Endothelial cell of umbilical vein (primary cell): ENCODE measurements around the gene ADARB2. TPM values are rescaled to one million over a fixed set of nuclear protein-coding genes. Genes with fewer than 3 reads are reported as not detected.

Source experiments
- BruUV-seq: library from RNA; stranded (reverse); fragments of 400-500 nt; replicated peaks from 2 replicates; lab custom pipeline; 2021; lab: Mats Ljungman, UMichigan
- CTCF ChIA-PET: fragments of 300-600, 350-600 bp; sonication (Branson Sonifier 250); formaldehyde crosslinking; loops from one replicate; lab custom pipeline; 2021; ENCODE audit warnings: antibody characterized with exemption, inconsistent platforms; lab: Charles Lee
- POLR2A ChIA-PET: fragments of 300-600, 350-600 bp; sonication (Branson Sonifier 250); formaldehyde crosslinking; loops from one replicate; lab custom pipeline; 2021; ENCODE audit warnings: antibody characterized with exemption, inconsistent platforms; lab: Charles Lee
- DNase-seq: peaks from one replicate; pipeline ENCODE4 v3.0.0-alpha.2; 2011; ENCODE audit warnings: low read depth, low spot score
- FAIRE-seq: peaks from 2 replicates; lab custom pipeline; 2011; peaks lifted over from hg19 to GRCh38; lab: Jason Lieb, UNC
- H2AFZ ChIP-seq: 2 replicates; pipeline ENCODE4 v1.6.0; 2012; ENCODE audit warnings: low read depth, low read length, control low read depth, inconsistent platforms
- H3K27ac ChIP-seq: 2 replicates; pipeline ENCODE4 v1.5.1; 2011; ENCODE audit warnings: low read depth, mild to moderate bottlenecking, control low read depth, low read length, moderate library complexity; ENCODE audit not compliant: insufficient read depth
- H3K27me3 ChIP-seq, 2 experiments: 2 replicates each; pipeline versions ENCODE4 v1.6.0 to v1.6.1; 2011; ENCODE audit warnings: low read length in 2 of 2, mixed read lengths in 1 of 2; ENCODE audit not compliant: control insufficient read depth in 2 of 2, insufficient read depth in 2 of 2
- H3K36me3 ChIP-seq, 2 experiments: 2 replicates in 1 of 2; 3 replicates in 1 of 2; pipeline ENCODE4 v1.5.1; 2011; ENCODE audit warnings: low read length in 2 of 2, mild to moderate bottlenecking in 1 of 2, moderate library complexity in 1 of 2; ENCODE audit not compliant: control insufficient read depth in 2 of 2, insufficient read depth in 2 of 2; ENCODE audit errors: extremely low read depth in 1 of 2
- H3K4me1 ChIP-seq: 3 replicates; pipeline ENCODE4 v1.5.1; 2011; ENCODE audit warnings: mild to moderate bottlenecking, low read length; ENCODE audit not compliant: control insufficient read depth, insufficient read depth; ENCODE audit errors: extremely low read depth
- H3K4me2 ChIP-seq: 2 replicates; pipeline ENCODE4 v1.6.1; 2011; ENCODE audit warnings: low read length, control low read depth, mixed read lengths; ENCODE audit not compliant: insufficient read depth
- H3K4me3 ChIP-seq, 3 experiments: fragments of 200-600 bp in 1 of 3; sonication (generic), shearing (Covaris generic) in 1 of 3; replicated peaks in 1 of 3; 2 replicates each; pipeline ENCODE4 v1.5.1; 2011 to 2016; ENCODE audit warnings: control low read depth in 3 of 3, low read length in 3 of 3, mild to moderate bottlenecking in 2 of 3, inconsistent platforms in 1 of 3, low read depth in 1 of 3, moderate library complexity in 1 of 3; ENCODE audit not compliant: insufficient read depth in 1 of 3
- H3K79me2 ChIP-seq: 2 replicates; pipeline ENCODE4 v1.6.0; 2012; ENCODE audit warnings: low read length, inconsistent platforms; ENCODE audit not compliant: control insufficient read depth, insufficient read depth
- H3K9ac ChIP-seq: replicated peaks from 2 replicates; pipeline ENCODE3; 2011; ENCODE audit warnings: low read length, control low read depth; ENCODE audit not compliant: insufficient read depth; ENCODE audit errors: extremely low read depth
- H3K9me1 ChIP-seq: replicated peaks from 3 replicates; pipeline ENCODE4 v1.6.0; 2011; ENCODE audit warnings: mild to moderate bottlenecking, low read length; ENCODE audit not compliant: control insufficient read depth, insufficient read depth; ENCODE audit errors: extremely low read depth
- H3K9me3 ChIP-seq: replicated peaks from 2 replicates; pipeline ENCODE4 v1.5.1; 2012; ENCODE audit warnings: low read length, inconsistent platforms; ENCODE audit not compliant: control insufficient read depth, insufficient read depth
- H4K20me1 ChIP-seq: replicated peaks from 2 replicates; pipeline ENCODE3; 2011; ENCODE audit warnings: mild to moderate bottlenecking, low read length; ENCODE audit not compliant: control insufficient read depth, insufficient read depth; ENCODE audit errors: extremely low read depth
- EZH2 ChIP-seq: IDR thresholded peaks from 2 replicates; pipeline ENCODE4 v1.6.1; 2012; ENCODE audit warnings: borderline replicate concordance, low read depth, mild to moderate bottlenecking, moderate library complexity, low read length, inconsistent platforms; ENCODE audit not compliant: severe bottlenecking
- FOS ChIP-seq: IDR thresholded peaks from 2 replicates; pipeline ENCODE4 v1.6.1; 2011; ENCODE audit warnings: mild to moderate bottlenecking, low read length, moderate library complexity, borderline replicate concordance; ENCODE audit not compliant: insufficient read depth
- GATA2 ChIP-seq: IDR thresholded peaks from 2 replicates; pipeline ENCODE4 v1.7.0; 2011; ENCODE audit warnings: low read depth, mild to moderate bottlenecking, moderate library complexity, mixed read lengths, low read length; ENCODE audit not compliant: insufficient read length, insufficient read depth
- JUN ChIP-seq: IDR thresholded peaks from 2 replicates; pipeline ENCODE4 v1.6.1; 2011; ENCODE audit warnings: borderline replicate concordance, low read depth; ENCODE audit not compliant: insufficient read length, insufficient read depth
- MYC ChIP-seq: IDR thresholded peaks from one replicate; pipeline ENCODE4 v1.6.1; 2011; ENCODE audit warnings: mild to moderate bottlenecking, low read depth, low read length
- POLR2A ChIP-seq: IDR thresholded peaks from 2 replicates; pipeline ENCODE4 v1.6.1; 2012; ENCODE audit warnings: low read depth, mild to moderate bottlenecking, control low read depth, low read length
- POLR2AphosphoS5 ChIP-seq: IDR thresholded peaks from 2 replicates; pipeline ENCODE4 v1.6.1; 2012; ENCODE audit warnings: low read depth, mild to moderate bottlenecking, control low read depth, low read length, moderate library complexity; ENCODE audit not compliant: insufficient read depth
- dilution Hi-C: fragments of 300-500 bp; cut with MboI; formaldehyde crosslinking; loops from one replicate; pipeline ENCODE4 v1.15.0; 2019; ENCODE audit warnings: low sequenced_read_pairs; ENCODE audit not compliant: extremely low pct_ligation_motif_present
- intact Hi-C: fragments of 100-400 bp; cut with micrococcal nuclease; formaldehyde crosslinking; loops from one replicate; pipeline ENCODE4 v1.10.0; 2022
- polyA plus RNA-seq, 4 experiments: library from polyadenylated mRNA; depleted of rRNA in 3 of 4; stranded (reverse) in 3 of 4; unstranded in 1 of 4; fragments of >200 nt; gene quantifications; 2 replicates each; pipeline versions ENCODE4 v1.2.1 to v1.2.3, GENCODE V29; 2011 to 2012; ENCODE audit warnings: missing spikeins in 1 of 4
- total RNA-seq: library from RNA; stranded (reverse); gene quantifications from 2 replicates; pipeline ENCODE4 v1.2.3, GENCODE V29; 2021
- TF ChIP-seq, protein P1 (sequence below): IDR thresholded peaks from 2 replicates; pipeline ENCODE4 v1.6.1; 2011; ENCODE audit not compliant: insufficient read depth, insufficient read length
- TF ChIP-seq, protein P2 (sequence below), 2 donors: IDR thresholded peaks; 1 replicate in 1 of 2; 2 replicates in 1 of 2; pipeline ENCODE4 v1.5.1; 2011; ENCODE audit warnings: low read length in 2 of 2, mild to moderate bottlenecking in 2 of 2, moderate library complexity in 2 of 2, control low read depth in 1 of 2, inconsistent platforms in 1 of 2, low read depth in 1 of 2; ENCODE audit not compliant: insufficient read depth in 1 of 2; ENCODE audit errors: extremely low read depth in 1 of 2

The ADARB2 gene
- total and polyA plus RNA-seq, 2 donors (not counting 3 experiments of a cell fraction or from before 2014, with no cell fraction given): not detected

GRCh38 chr10:1615186-1615954 lies 122.0 kb downstream of the ADARB2 start:
- no peaks in the 10 kb centered on the region for H3K4me1 ChIP-seq
- H3K4me3 ChIP-seq: no peak overlapping the region
- no peak overlapping the region for H2AFZ ChIP-seq
- H3K27me3 ChIP-seq: no peaks in the 10 kb centered on the region
- H3K36me3 ChIP-seq: no peaks in the 10 kb centered on the region
- intact Hi-C loops: no loop called here
- BruUV-seq: no TSS peak
- H3K9me3 ChIP-seq: peaks cover 5% of the 10 kb centered on the region
- H3K27ac ChIP-seq: no peak overlapping the region
- no peaks in the 10 kb centered on the region for H3K9me1 ChIP-seq
- H3K4me2 ChIP-seq: no peak overlapping the region
- dilution Hi-C loops: no loop called here
- CTCF ChIA-PET: no interaction called here
- POLR2A ChIA-PET: no interaction called here
- FAIRE-seq: no peak
- H3K79me2 ChIP-seq: no peaks in the 10 kb centered on the region
- DNase-seq: no peak
- no peak overlapping the region for H3K9ac ChIP-seq
- H4K20me1 ChIP-seq: no peaks in the 10 kb centered on the region
- TF ChIP-seq, protein P1, sequence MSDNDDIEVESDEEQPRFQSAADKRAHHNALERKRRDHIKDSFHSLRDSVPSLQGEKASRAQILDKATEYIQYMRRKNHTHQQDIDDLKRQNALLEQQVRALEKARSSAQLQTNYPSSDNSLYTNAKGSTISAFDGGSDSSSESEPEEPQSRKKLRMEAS: no peak
- TF ChIP-seq POLR2AphosphoS5 (no peak), MYC (no peak), POLR2A (no peak), FOS (no peak), GATA2 (no peak), EZH2 (no peak), JUN (no peak)
- TF ChIP-seq, protein P2, sequence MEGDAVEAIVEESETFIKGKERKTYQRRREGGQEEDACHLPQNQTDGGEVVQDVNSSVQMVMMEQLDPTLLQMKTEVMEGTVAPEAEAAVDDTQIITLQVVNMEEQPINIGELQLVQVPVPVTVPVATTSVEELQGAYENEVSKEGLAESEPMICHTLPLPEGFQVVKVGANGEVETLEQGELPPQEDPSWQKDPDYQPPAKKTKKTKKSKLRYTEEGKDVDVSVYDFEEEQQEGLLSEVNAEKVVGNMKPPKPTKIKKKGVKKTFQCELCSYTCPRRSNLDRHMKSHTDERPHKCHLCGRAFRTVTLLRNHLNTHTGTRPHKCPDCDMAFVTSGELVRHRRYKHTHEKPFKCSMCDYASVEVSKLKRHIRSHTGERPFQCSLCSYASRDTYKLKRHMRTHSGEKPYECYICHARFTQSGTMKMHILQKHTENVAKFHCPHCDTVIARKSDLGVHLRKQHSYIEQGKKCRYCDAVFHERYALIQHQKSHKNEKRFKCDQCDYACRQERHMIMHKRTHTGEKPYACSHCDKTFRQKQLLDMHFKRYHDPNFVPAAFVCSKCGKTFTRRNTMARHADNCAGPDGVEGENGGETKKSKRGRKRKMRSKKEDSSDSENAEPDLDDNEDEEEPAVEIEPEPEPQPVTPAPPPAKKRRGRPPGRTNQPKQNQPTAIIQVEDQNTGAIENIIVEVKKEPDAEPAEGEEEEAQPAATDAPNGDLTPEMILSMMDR (IDR thresholded peaks at IDR 0.05; ENCODE audit: extremely low read depth in 1 of 2, insufficient read depth in 1 of 2, low read depth in 1 of 2, low read length in 2 of 2): no peak
